GM18507 (cell line): ENCODE results near the gene IL17REL.

Experiments
- DNase-seq: peaks from one replicate; pipeline ENCODE4 v3.0.0; 2011; ENCODE audit warnings: low read depth; ENCODE audit not compliant: insufficient read length; ENCODE audit errors: extremely low spot score
- FAIRE-seq: peaks from 2 replicates; lab custom pipeline; 2011; peaks lifted over from hg19 to GRCh38; lab: Jason Lieb, UNC

Gene IL17REL

DNA sequence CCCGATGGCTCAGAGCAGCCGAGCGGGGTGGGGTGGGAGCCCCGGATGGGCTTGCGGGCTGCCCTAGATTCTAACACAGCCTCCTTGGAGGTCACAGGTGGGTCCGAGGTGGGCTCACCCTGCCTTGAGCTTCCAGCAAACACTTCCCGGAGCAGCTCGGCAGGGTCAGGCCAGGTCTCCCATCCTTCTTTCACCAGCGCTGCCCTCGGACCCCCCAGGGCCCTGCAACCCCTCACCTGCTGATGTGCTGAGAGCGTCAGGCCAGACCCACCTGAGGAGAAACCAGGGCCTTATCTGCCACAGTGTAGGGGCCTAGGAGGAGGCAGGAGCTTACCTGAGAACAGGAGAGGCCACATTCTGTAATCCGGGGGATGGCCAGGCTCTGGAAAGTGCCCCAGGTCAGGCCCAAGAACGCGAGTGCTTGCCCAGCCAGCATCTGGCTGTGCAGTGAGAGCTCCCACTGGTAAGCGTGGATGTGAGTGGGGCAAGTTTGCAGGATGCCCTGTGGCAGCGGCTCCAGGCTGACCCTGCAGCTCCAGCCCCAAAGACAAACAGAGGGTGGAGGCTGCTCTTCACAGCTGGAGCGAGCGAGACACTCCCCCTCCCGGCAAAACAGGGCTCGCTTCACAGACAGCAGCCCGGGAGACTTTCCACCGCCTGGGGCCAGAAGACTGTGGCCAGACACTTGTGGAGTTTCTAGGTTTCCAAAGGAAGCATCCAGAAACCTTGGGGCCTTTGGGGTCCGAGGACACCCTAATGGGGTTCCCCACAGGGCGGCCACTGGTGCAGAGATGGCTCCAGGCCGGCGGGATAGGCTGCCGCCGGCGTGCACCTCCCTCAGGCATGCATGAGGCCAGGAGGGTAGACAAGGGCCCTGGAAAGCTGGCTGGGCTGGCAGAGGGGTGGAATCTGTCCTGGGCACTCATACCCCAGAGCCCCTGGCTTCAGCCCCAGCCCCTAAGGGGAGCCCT lies at the start of gene IL17REL:
Gene IL17REL (minus strand): TSS at position 555 of the 971 bp plus-strand sequence. CDS start 119 bp downstream, at position 436.
- no peak for FAIRE-seq

DNA sequence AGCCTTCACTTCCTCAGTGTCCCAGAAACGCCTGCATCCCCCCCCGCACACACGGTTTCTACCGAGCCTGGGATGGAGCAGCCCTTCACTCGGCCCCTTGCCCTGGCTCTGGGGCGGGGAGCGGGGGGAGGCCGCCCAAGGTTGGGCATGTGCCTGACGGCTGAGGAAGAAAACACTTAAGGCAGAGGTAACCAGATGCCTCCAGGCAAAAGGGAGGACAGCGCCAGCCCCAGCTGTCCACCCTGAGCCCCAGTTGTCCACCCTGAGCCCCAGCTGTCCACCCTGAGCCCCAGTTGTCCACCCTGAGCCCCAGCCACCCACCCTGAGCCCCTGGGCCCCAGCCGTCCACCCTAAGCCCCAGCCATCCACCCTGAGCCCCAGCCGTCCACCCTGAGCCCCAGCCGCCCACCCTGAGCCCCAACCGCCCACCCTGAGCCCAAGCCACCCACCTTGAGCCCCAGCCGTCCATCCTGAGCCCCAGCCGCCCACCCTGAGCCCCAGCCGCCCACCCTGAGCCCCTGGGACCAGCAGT lies 49.3 kb upstream of the IL17REL start:
- DNase-seq (no peak), FAIRE-seq (no peak)

More for the DNA sequence above, at the start of gene IL17REL:
- no peak for DNase-seq

DNA sequence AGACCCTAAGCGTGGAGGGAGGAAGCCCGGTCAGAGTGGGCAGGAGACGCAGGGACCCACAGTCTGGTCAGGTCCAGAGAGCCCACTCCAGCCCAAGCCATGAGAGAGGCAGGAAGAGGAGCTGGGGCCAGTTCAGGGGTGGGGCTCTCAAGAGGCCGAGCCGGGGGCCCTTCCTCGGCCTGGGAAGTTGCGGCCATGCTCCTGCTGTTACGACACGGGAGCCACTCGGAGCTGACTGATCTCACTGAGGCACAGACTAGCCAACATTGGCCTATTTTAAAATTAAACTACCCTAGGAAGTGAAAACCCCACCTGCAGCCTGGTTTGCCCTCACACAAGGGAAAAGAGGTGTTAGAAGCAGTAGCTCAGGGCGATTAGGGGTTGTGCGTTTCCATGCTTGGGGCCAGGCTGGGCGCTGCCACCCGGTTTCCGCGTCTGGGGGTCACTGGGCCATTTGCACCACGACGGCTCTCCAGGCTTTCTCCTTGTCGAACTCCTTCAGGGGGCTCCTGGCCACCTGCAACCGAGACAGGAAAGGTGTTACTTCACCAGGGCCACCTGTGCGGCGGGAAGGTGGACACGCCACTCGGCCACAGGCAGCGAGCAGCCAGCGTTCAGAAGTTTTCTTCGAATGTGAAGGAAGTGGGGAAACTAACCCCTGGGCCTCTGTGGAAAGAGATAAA lies 48.7 kb upstream of the IL17REL start:
- DNase-seq = no peak
- FAIRE-seq = no peak

DNA sequence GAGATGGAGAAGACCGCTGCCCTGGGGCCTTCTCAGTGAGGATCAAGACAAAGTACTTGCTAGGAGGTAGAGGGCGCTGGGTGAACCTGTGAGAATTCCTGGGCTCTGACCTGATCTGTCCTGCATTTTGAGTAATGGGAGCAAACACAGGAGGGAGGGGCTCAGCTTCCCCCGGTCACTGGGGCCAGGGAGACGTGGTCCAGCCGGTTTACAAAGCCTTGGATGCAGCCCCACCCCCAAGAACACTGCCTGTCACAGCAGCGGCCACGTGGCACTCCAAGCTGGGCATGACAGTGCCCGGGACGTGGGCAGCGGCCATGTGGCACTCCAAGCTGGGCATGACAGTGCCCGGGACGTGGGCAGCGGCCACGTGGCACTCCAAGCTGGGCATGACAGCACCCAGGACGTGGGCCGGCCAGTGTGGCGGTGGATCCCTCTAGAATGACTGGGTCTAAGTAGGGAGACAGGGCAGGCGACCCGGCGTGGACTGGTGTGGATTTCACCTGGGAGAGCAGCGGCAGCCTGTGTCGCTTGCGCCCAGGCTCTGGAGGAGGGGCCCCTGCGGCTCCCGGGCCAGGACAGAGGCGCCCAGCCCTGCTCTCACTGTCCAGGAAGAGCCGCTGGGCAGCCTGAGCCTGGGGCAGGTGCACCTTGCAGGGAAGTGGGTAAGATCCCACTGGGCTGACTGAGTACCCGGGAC lies 48.0 kb upstream of the IL17REL start:
- FAIRE-seq = no peak
- DNase-seq = no peak

DNA sequence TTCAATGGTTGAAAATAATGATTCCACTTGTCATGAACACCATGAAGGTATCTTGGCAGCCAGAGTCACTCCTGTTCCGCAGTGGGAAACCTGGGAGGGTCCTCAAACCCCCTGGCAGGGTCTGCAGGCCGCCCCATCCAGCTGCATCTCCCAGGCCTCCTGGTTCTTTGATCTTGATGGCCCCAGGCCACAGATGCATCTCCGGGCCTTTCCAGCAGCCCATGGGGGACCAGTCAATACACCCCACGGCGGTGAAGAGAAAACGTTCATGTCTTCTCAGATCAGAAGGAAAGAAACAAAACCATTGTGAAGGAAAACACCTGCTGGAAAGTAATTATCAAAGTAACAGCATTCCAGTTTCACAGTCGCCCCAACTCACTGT lies 47.3 kb upstream of the IL17REL start:
- no peak for DNase-seq
- no peak for FAIRE-seq

DNA sequence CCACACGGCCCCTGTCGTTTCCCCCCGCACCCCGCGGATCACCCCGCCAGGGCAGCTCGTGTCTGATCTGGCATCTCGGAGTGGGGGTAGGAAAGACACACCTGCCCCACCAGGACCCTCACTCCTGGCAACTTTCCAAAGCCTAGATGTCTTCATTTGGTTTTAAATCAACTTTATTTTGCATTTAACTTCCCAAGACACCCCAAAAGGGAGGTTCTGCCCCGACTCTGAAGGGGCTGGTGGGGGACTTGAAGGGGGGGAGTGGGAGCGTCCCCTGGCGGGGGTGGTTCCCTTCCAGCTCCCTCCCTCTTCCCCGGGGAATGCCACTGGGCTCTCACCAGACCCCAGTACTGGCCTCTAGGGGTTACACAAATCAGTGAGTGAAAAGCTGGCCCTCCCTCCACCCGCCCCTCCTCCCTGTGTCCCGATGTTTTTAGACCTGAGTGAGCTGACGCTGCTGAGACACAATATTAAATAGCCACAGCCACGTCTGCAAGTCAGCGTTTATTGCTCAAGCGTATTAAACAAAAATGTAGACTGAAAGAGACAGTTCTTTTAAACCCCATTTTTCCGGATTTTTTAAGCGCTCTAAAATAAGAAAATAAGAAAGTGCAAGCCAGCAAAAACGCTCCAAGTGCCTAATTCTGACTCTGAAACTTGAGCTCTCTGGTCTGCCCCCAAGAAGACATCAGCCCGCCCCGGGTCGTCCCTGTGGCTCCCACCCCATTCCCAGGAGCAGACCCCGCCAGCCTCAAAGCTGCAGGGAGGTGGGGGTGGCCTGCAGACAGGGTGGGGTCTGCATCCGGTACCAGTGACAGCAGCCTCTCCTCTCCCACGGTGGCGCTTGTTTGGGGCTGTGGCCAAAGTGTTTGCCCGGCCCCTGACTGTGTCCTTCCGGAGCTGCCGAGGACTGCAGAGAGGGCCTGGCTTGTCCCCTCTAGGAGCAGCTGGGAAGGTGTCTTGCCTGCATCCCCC lies 46.6 kb upstream of the IL17REL start:
- DNase-seq = no peak
- FAIRE-seq = no peak

DNA sequence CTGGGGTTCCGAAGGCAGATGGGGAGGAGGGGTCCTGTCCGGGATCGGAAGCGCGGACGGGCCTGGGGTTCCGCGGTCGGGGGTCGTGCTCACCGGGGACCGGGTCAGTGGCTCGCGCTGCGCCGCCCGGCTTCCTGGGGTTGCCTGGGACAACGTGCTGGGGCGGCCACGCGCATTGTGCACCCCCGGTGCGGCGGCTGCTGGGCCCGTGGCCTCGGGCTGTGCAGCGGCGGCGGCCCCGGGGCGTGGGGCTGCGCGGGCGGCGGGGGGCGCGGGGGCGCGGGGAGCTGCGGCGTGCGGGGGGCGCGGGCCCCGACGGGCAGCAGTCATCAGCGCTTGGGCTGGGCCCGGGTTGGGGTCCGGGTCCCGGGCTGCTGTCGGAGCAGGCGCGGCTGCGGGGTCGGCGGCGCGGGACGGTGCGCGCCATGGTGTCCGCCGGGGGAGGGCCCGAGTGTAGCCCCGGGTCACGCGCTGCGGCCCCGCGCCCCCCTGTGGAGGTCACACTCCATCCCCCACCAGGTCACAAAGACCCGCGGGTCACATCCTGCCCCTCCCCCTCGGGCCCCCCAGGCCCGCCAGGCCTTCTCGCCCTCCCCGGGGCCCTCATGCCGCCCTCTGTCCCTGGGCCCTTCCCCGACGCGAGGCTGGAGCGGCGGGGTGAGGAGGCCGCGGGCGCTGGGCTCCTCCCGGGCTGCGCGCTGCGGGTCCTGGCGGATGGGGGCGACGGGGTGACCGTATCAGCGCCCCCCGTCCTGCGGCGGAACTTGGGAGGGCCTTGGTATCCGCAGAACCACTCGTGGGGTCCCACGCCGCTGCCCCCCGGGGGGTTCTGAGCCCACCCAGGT lies 45.7 kb upstream of the IL17REL start, which contains the start of gene TTLL8:
Gene TTLL8 (minus strand): TSS at position 238 of the 845 bp plus-strand sequence.
- FAIRE-seq = no peak

DNA sequence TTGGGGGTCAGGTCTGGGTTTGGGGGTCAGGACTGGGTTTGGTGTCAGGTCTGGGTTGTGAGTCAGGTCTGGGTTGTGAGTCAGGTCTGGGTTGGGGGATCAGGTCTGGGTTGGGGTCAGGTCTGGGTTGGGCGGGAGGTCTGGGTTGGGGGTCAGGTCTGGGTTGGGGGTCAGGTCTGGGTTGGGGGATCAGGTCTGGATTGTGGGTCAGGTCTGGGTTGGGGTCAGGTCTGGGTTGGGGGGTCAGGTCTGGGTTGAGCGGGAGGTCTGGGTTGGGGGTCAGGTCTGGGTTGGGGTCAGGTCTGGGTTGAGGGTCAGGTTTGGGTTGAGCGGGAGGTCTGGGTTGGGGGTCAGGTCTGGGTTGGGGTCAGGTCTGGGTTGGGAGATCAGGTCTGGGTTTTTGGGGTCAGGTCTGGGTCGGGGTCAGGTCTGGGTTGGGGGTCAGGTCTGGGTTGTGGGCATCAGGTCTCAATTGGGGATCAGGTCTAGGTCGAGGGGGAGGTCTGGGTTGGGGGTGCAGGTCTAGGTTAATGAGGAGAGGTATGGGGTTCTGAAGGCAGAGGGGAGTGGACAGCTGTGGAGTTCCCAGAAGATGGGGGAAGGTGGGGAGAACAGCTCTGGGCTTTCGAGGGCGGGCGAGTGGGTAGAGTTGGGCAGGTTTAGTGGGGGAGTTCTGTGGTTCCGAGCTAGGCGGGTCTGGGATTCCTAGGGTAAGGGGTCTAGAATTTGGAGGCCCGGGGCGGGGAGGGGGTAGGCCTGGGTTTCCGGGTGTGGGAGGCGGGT lies 44.9 kb upstream of the IL17REL start:
- DNase-seq = no peak
- no peak for FAIRE-seq

More for the DNA sequence above, 45.7 kb upstream of the IL17REL start, which contains the start of gene TTLL8:
- no peak for DNase-seq

DNA sequence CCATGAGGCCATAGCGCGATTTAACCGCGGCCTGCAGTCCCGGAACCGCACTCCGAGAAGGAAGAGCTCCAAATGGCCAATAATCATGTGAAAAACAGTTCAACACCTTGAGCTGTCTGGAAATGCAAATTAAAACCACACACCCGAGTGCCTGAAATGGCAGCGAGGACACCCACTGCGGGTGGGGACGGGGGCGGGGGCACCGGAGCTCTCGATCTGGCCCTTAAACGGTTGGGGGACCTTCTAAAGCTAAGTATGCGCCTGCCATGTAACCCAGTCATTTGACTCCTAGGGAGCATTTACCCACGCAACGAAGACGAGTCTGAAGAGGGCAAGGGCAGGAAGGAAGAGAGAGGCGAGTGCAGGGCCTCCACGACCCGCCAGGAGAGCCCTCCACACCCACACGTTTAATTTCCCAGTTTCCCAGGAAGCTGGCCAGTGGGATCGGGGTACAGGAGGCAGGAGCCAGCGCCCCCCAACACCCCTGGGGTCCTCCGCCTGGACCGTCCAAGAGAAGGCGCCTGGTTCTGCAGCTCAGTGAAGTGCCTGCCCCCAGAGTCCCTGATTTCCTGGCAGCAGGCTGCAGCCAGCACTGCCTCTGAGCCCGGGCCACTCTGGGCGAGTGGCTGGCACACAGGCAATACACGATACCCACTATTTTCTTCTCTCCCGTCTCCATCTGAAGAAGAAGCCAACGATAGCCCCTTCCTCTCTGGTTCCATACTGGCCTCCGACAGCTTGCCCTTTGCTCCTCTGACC lies 43.8 kb upstream of the IL17REL start:
- no peak for FAIRE-seq
- no peak for DNase-seq

DNA sequence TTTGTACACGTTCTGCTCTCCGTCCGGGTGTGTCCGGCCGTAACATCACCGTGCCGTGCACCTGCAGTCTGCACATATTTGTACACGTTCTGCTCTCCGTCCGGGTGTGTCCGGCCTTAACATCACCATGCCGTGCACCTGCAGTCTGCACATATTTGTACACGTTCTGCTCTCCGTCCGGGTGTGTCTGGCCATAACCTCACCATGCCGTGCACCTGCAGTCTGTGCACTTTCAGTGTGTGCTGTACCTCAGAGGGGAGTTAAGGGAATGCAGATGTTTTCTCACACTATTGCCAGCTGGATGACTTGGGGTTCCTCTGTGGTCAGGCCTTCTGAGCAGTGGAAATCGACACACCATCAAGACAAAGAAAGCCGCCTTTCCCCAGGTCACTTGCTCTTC lies 41.3 kb upstream of the IL17REL start:
- FAIRE-seq (no peak), DNase-seq (no peak)

DNA sequence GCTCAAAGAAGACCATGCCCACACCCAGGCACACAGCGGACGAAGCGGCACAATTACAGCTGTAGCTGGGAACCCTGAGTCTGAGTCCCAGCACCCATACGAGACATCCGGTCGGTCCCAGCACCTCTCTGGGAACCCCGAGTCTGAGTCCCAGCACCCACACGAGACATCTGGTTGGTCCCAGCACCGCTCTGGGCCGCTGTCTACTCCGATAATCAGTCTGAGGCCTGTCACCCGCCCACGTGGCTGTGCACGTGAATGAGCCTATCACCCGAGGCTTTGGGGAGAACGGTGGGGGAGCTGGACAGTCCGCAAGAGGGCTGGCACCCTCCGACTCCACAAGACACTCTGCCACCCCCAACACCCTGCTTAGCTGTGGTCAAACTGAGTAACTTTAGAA lies 39.4 kb upstream of the IL17REL start:
- DNase-seq = no peak
- no peak for FAIRE-seq

DNA sequence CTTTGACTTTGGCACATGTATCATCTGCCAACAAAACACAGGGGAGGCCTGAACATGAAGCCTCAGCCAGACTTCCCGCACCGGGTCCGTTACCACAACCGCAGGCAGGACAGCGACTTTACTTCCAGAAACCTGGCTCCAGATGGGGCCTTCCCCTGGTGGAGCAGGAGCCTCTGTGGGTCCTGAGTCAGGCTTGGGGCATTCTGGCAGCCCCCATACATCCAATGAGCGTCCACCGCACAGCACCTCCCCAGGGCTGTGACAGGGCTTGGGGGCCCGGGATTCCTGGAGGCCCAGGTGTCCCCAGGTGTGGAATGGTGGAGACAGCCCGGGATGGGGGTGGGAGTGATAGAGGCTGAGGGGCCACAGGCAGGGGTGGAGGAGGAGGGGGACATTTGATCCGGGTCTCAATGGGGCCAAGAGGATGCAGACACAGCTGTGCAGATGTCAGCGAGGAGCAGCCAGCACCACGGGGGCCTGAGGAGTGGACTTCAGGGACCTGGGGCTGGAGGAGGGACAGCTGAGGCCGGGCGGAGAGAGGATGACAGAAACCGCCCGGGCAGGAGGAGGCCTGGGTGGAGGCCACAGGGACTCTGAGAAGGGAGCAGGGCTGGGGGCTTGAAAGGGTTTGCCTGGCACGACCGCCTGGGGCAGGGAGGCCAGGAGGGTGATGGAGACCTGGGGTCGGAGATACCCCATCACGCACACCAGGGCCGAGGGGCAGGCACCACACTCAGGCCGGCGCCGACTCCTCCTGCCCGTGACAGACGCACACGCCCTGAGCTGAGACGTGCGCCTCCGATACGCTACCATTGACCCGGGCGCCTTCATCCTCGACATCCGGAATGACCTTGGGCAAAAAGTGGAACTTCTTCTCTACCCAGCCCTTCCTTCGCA lies 37.0 kb upstream of the IL17REL start:
- FAIRE-seq = no peak
- DNase-seq = no peak

DNA sequence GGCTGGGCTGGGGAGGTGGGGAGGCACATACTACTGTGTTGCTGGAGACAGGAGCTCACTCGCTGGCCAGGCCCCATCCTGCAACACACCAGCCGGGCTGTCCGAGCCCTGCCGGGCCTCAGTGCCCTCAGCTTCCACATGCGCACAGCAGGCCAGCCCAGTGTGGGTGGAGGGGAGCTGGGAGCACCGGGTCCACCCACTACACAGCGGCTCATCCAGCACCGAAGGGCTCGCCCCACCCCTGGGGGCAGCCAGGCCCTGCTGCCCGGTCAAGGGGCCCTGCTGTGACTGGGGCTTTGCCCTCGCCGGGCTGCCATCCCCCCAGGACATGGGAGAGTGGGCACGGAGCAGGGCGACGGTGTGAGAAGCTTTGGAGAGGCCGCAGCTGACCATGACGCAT lies 36.3 kb upstream of the IL17REL start:
- DNase-seq (no peak), FAIRE-seq (no peak)

DNA sequence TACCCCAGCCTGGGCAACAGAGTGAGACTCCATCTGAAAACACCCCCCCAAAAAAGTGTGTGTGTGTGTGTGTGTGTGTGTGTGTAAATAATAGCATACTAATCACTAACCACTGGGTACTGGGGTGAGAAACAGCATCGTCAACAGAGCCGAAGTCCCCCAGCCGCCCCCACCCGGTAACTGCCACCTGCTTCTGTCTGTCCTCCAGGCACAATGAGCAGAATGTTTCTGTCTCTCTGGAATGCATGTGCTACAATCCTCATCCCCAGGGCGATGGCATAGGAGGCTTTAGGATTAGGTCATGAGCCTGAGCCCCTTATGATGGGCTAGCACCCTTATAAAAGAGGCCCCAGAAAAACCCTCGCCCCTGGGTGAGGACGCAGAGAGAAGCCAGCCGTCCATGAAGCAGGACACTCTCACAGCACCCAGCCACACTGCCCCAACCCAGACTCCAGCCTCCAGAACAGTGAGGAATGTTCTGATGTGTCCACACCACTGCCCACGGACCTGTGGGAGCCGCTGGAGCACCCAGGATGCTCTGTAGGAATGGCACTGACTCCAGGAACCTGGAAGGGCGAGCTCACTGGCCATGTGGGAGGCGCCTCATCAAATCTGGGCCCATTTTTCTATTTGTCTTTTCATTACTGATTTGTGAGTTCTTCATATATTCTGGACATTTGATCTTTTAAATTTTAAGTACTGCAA lies 35.6 kb upstream of the IL17REL start:
- DNase-seq (no peak), FAIRE-seq (no peak)

DNA sequence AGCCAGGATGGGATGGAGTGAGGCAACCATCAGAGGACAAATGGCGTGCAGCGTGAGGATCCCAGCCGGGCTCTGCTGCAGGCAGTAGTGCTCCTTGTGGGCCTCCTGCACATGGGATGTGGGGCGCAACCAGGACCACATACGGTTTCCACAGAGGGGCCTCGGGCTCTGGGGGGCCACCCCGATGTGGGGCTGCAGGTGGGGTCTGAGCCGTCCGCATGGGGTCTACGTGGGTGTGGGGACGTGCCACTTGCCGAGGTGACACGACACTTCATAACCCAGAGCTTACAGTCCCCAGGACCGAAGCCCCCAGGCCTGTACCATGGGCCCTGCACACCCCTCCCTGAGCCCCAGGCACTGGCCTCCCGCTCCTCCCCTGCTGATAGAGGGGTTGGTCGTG lies 34.8 kb upstream of the IL17REL start:
- DNase-seq (no peak), FAIRE-seq (no peak)
